DOHH2 (cell line): Measurements from ENCODE around the gene SYNCRIP.

Experiments used
- H3F3A ChIP-seq: fragments of 200-600 bp; sonication (generic), shearing (Covaris generic); 2 replicates; pipeline ENCODE4 v1.6.0; 2016; ENCODE audit warnings: antibody characterized with exemption, mild to moderate bottlenecking; ENCODE audit not compliant: control insufficient read depth, insufficient read depth
- H3K27ac ChIP-seq: fragments of 200-600 bp; sonication (generic); 2 replicates; pipeline ENCODE4 v1.5.1; 2014; ENCODE audit warnings: low read depth, mild to moderate bottlenecking, low read length, moderate library complexity
- H3K27me3 ChIP-seq: fragments of 200-600 bp; sonication (generic); 2 replicates; pipeline ENCODE4 v1.6.1; 2014; ENCODE audit warnings: mild to moderate bottlenecking, low read length, mixed read lengths; ENCODE audit not compliant: control insufficient read depth
- H3K36me3 ChIP-seq: fragments of 200-600 bp; sonication (generic); 2 replicates; pipeline ENCODE4 v1.6.1; 2014; ENCODE audit warnings: mild to moderate bottlenecking, low read length, moderate library complexity, mixed read lengths; ENCODE audit not compliant: control insufficient read depth
- H3K4me1 ChIP-seq: fragments of 200-600 bp; sonication (generic); 2 replicates; pipeline ENCODE4 v1.6.1; 2014; ENCODE audit warnings: mild to moderate bottlenecking, low read length, mixed read lengths; ENCODE audit not compliant: control insufficient read depth
- H3K4me2 ChIP-seq: fragments of 200-600 bp; sonication (generic); 2 replicates; pipeline ENCODE4 v1.6.0; 2014; ENCODE audit warnings: mild to moderate bottlenecking, low read length, moderate library complexity
- H3K4me3 ChIP-seq: fragments of 200-600 bp; sonication (generic); 2 replicates; pipeline ENCODE4 v1.5.1; 2014; ENCODE audit warnings: mild to moderate bottlenecking, low read length, mixed read lengths
- H3K79me2 ChIP-seq: fragments of 200-600 bp; sonication (generic); 2 replicates; pipeline ENCODE4 v1.6.1; 2014; ENCODE audit warnings: mild to moderate bottlenecking, low read length, mixed read lengths; ENCODE audit not compliant: control insufficient read depth
- H3K9me2 ChIP-seq: fragments of 200-600 bp; sonication (generic); replicated peaks from 2 replicates; pipeline ENCODE4 v1.6.1; 2014; ENCODE audit warnings: mild to moderate bottlenecking, low read length, mixed read lengths; ENCODE audit not compliant: control insufficient read depth
- H3K9me3 ChIP-seq: fragments of 200-600 bp; sonication (generic); 2 replicates; pipeline ENCODE4 v1.6.1; 2014; ENCODE audit warnings: antibody characterized with exemption, low read length, mixed read lengths; ENCODE audit not compliant: control insufficient read depth, insufficient read depth
- H4K20me1 ChIP-seq: fragments of 200-600 bp; sonication (generic); 2 replicates; pipeline ENCODE4 v1.6.0; 2014; ENCODE audit warnings: low read depth, mild to moderate bottlenecking, antibody characterized with exemption, low read length, moderate library complexity; ENCODE audit not compliant: control insufficient read depth, insufficient read depth
- EZH2phosphoT487 ChIP-seq: fragments of 200-600 bp; sonication (generic); IDR thresholded peaks from 2 replicates; pipeline ENCODE4 v1.6.1; 2017; ENCODE audit warnings: borderline replicate concordance, mild to moderate bottlenecking, antibody characterized with exemption, low read length, moderate library complexity, mixed read lengths
- TF ChIP-seq, protein P1 (sequence below): fragments of 200-600 bp; sonication (generic); IDR thresholded peaks from one replicate; pipeline ENCODE4 v1.5.1; 2014; ENCODE audit warnings: antibody characterized with exemption, mild to moderate bottlenecking, low read depth, low read length; ENCODE audit not compliant: poor library complexity, severe bottlenecking

The SYNCRIP gene

GRCh38 chr6:85680388-85680787 is 37.7 kb upstream of the SYNCRIP start:
- Histone ChIP-seq H3K4me3 (peak overlapping the region; percentile 91), H3K27me3 (no peaks in the 10 kb centered on the region), H3K9me2 (no peaks in the 10 kb centered on the region), H4K20me1 (peaks cover 27% of the 10 kb centered on the region), H3K4me1 (peaks cover 22% of the 10 kb centered on the region), H3K27ac (peak overlapping the region; percentile 86), H3K4me2 (peak overlapping the region; percentile 70), H3F3A (peaks cover 30% of the 10 kb centered on the region), H3K36me3 (peaks cover 46% of the 10 kb centered on the region), H3K79me2 (peaks cover 68% of the 10 kb centered on the region), H3K9me3 (no peaks in the 10 kb centered on the region)
- TF ChIP-seq, protein P1, sequence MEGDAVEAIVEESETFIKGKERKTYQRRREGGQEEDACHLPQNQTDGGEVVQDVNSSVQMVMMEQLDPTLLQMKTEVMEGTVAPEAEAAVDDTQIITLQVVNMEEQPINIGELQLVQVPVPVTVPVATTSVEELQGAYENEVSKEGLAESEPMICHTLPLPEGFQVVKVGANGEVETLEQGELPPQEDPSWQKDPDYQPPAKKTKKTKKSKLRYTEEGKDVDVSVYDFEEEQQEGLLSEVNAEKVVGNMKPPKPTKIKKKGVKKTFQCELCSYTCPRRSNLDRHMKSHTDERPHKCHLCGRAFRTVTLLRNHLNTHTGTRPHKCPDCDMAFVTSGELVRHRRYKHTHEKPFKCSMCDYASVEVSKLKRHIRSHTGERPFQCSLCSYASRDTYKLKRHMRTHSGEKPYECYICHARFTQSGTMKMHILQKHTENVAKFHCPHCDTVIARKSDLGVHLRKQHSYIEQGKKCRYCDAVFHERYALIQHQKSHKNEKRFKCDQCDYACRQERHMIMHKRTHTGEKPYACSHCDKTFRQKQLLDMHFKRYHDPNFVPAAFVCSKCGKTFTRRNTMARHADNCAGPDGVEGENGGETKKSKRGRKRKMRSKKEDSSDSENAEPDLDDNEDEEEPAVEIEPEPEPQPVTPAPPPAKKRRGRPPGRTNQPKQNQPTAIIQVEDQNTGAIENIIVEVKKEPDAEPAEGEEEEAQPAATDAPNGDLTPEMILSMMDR, result no peak
- no peak for TF ChIP-seq EZH2phosphoT487

- H3K4me3 ChIP-seq, result peak overlapping the region; percentile 91
- peaks cover 76% of the 10 kb centered on the region for H3K79me2 ChIP-seq
- no peaks in the 10 kb centered on the region for H3K9me2 ChIP-seq
Observed at GRCh38 chr6:85679445-85680123, 36.9 kb upstream of the SYNCRIP start.

DNA sequence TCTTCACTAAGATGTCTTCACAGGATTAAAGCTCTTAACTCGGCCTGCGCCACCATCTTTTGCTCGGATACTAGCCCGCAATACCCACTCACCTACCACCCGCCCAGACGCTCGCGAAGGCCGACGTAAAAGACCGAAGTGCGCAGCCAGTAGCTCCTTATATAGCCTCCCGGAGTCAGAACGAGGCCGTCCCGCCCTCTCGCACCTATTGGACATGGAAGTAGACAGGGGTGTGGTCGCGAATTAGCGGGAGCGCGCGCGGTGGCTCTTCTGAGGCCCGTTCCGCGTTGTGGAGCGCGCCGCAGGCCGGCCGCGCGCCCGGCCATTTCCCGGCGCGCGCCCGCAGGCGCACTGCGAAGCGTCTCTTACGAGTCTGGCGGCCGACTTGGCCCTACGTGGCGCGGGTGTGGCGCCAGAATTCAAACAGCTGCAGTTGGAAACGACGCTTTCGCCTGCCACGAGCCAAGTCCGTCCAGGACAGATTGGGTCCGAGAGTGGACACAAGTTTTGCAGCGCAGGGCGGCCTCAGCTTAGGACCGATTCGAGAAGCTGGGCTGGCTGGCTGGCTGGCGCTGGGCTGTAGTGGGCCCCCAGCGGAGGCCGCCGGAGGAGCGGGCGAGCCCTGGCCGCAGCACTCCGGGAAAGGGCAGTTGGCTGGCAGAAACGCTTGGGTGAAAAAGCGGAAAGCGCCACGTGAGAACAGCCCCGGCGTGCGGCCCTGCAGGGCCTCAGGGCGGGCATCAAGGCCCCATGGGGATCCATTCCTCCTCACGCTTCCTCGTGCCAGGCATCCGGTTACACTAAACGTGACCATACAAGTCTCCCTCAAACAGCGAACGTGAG is 36.1 kb upstream of the SYNCRIP start:
- Histone ChIP-seq H3K36me3 (peaks cover 62% of the 10 kb centered on the region), H3K27me3 (no peaks in the 10 kb centered on the region), H3K79me2 (peaks cover 82% of the 10 kb centered on the region), H4K20me1 (peaks cover 28% of the 10 kb centered on the region), H3K27ac (peak overlapping the region; percentile 86), H3K4me3 (peak overlapping the region; percentile 91), H3K9me2 (no peaks in the 10 kb centered on the region), H3K4me1 (peaks cover 37% of the 10 kb centered on the region), H3K4me2 (peak overlapping the region; percentile 70), H3F3A (peaks cover 46% of the 10 kb centered on the region), H3K9me3 (no peaks in the 10 kb centered on the region)
- no peak for TF ChIP-seq EZH2phosphoT487
- TF ChIP-seq, protein P1, result peak; percentile 27

More at GRCh38 chr6:85679445-85680123, 36.9 kb upstream of the SYNCRIP start:
- peaks cover 28% of the 10 kb centered on the region for H4K20me1 ChIP-seq
- TF ChIP-seq EZH2phosphoT487, result no peak
- TF ChIP-seq, protein P1, result no peak
- H3K27ac ChIP-seq, result peak overlapping the region; percentile 86
- peaks cover 54% of the 10 kb centered on the region for H3K36me3 ChIP-seq
- peaks cover 30% of the 10 kb centered on the region for H3K4me1 ChIP-seq
- H3F3A ChIP-seq, result peaks cover 38% of the 10 kb centered on the region
- H3K27me3 ChIP-seq, result no peaks in the 10 kb centered on the region
- no peaks in the 10 kb centered on the region for H3K9me3 ChIP-seq
- peak overlapping the region; percentile 70 for H3K4me2 ChIP-seq
